IMR-90 (cell line): ENCODE data around the gene NTPCR. TPM values are rescaled to one million over a fixed set of nuclear protein-coding genes. Genes with fewer than 3 reads are reported as not detected.
A peak's percentile ranks its signal among the peaks of the same experiment; 100 is the strongest.

ENCODE experiments used
- ATAC-seq: fragments of 200-7000 bp; cut with Tn5 transposase; 2 replicates; pipeline ENCODE4 v1.9.1; 2020; ENCODE audit warnings: low read depth, mild to moderate bottlenecking, moderate library complexity
- BruUV-seq: library from RNA; stranded (reverse); fragments of 400-500 nt; replicated peaks from 2 replicates; lab custom pipeline; 2021; lab: Mats Ljungman, UMichigan
- CTCF ChIA-PET: fragments of 300-600 bp; formaldehyde crosslinking; extraction: SDS; loops from one replicate; lab custom pipeline; 2021; ENCODE audit warnings: antibody characterized with exemption; lab: Yijun Ruan, JAX
- POLR2A ChIA-PET: fragments of 300-600 bp; sonication (Branson Sonifier 250); formaldehyde crosslinking; loops from one replicate; lab custom pipeline; 2022; ENCODE audit warnings: antibody characterized with exemption; ENCODE audit not compliant: unreplicated experiment; lab: Charles Lee
- DNase-seq: peaks from one replicate; pipeline ENCODE4 v3.0.0; 2013
- H2AFZ ChIP-seq: replicated peaks from 2 replicates; pipeline ENCODE3; 2013; ENCODE audit warnings: low read length, mild to moderate bottlenecking; ENCODE audit not compliant: poor library complexity
- H2AK5ac ChIP-seq: 2 replicates; pipeline ENCODE4 v1.6.1; 2013; ENCODE audit warnings: low read depth, low read length, inconsistent platforms
- H2AK9ac ChIP-seq: replicated peaks from 2 replicates; pipeline ENCODE3; 2013; ENCODE audit warnings: mild to moderate bottlenecking, low read depth, low read length, moderate library complexity; ENCODE audit not compliant: poor library complexity
- H2BK120ac ChIP-seq: 2 replicates; pipeline ENCODE4 v1.6.1; 2013; ENCODE audit warnings: low read depth, low read length, inconsistent platforms
- H2BK15ac ChIP-seq: 3 replicates; pipeline ENCODE4 v1.6.1; 2013; ENCODE audit warnings: low read depth, low read length, inconsistent platforms
- H2BK20ac ChIP-seq: 2 replicates; pipeline ENCODE4 v1.6.1; 2013; ENCODE audit warnings: low read depth, mild to moderate bottlenecking, inconsistent platforms, low read length, moderate library complexity
- H2BK5ac ChIP-seq: 2 replicates; pipeline ENCODE4 v1.6.1; 2013; ENCODE audit warnings: mild to moderate bottlenecking, low read depth, low read length, inconsistent platforms; ENCODE audit not compliant: poor library complexity, severe bottlenecking
- H3K14ac ChIP-seq: replicated peaks from 2 replicates; pipeline ENCODE4 v1.6.1; 2013; ENCODE audit warnings: low read depth, low read length, inconsistent platforms
- H3K18ac ChIP-seq: 2 replicates; pipeline ENCODE4 v1.6.1; 2013; ENCODE audit warnings: low read depth, low read length, control low read depth
- H3K23ac ChIP-seq: 2 replicates; pipeline ENCODE4 v1.6.1; 2013; ENCODE audit warnings: low read depth, low read length, inconsistent platforms
- H3K27ac ChIP-seq: 2 replicates; pipeline ENCODE4 v1.5.1; 2013; ENCODE audit warnings: mild to moderate bottlenecking, control low read depth, low read length; ENCODE audit not compliant: insufficient read depth
- H3K27me3 ChIP-seq: 2 replicates; pipeline ENCODE4 v1.6.1; 2013; ENCODE audit warnings: low read length; ENCODE audit not compliant: control insufficient read depth, insufficient read depth
- H3K36me3 ChIP-seq: 2 replicates; pipeline ENCODE4 v1.6.1; 2013; ENCODE audit warnings: low read length, mixed read lengths; ENCODE audit not compliant: control insufficient read depth, insufficient read depth
- H3K4ac ChIP-seq: 2 replicates; pipeline ENCODE4 v1.6.1; 2013; ENCODE audit warnings: low read depth, low read length, inconsistent platforms
- H3K4me1 ChIP-seq: 2 replicates; pipeline ENCODE4 v1.6.1; 2013; ENCODE audit warnings: low read length, mixed read lengths; ENCODE audit not compliant: control insufficient read depth, insufficient read depth
- H3K4me2 ChIP-seq: 2 replicates; pipeline ENCODE4 v1.6.1; 2013; ENCODE audit warnings: low read depth, mild to moderate bottlenecking, control low read depth, low read length, moderate library complexity
- H3K4me3 ChIP-seq: 2 replicates; pipeline ENCODE4 v1.5.1; 2013; ENCODE audit warnings: low read depth, mild to moderate bottlenecking, control low read depth, low read length, moderate library complexity; ENCODE audit not compliant: insufficient read depth
- H3K56ac ChIP-seq: 2 replicates; pipeline ENCODE4 v1.6.1; 2013; ENCODE audit warnings: low read length, inconsistent platforms; ENCODE audit not compliant: insufficient read depth; ENCODE audit errors: extremely low read depth
- H3K79me1 ChIP-seq, 2 experiments: 2 replicates each; pipeline ENCODE4 v1.6.1; 2013; ENCODE audit warnings: low read length in 2 of 2, inconsistent platforms in 1 of 2, low read depth in 1 of 2
- H3K9ac ChIP-seq: 2 replicates; pipeline ENCODE4 v1.6.1; 2013; ENCODE audit warnings: low read depth, low read length, control low read depth
- H3K9me1 ChIP-seq: 2 replicates; pipeline ENCODE4 v1.6.1; 2013; ENCODE audit warnings: low read length, inconsistent platforms; ENCODE audit not compliant: insufficient read depth
- H3K9me3 ChIP-seq: 2 replicates; pipeline ENCODE4 v1.6.1; 2013; ENCODE audit warnings: low read length; ENCODE audit not compliant: control insufficient read depth, insufficient read depth
- H4K20me1 ChIP-seq: 2 replicates; pipeline ENCODE4 v1.6.1; 2013; ENCODE audit warnings: low read length, inconsistent platforms; ENCODE audit not compliant: insufficient read depth
- H4K5ac ChIP-seq: 2 replicates; pipeline ENCODE4 v1.6.1; 2013; ENCODE audit warnings: mild to moderate bottlenecking, low read depth, low read length, control low read depth
- H4K8ac ChIP-seq, 2 experiments: 2 replicates each; pipeline ENCODE4 v1.6.1; 2013; ENCODE audit warnings: low read depth in 2 of 2, low read length in 2 of 2, control low read depth in 1 of 2, inconsistent platforms in 1 of 2
- H4K91ac ChIP-seq: 2 replicates; pipeline ENCODE4 v1.6.1; 2013; ENCODE audit warnings: low read depth, low read length, inconsistent platforms; ENCODE audit not compliant: insufficient read depth
- BHLHE40 ChIP-seq: fragments of 150-350 bp; IDR thresholded peaks from 2 replicates; pipeline ENCODE4 v1.6.1; 2016; ENCODE audit warnings: mild to moderate bottlenecking, low read depth, low read length
- CEBPB ChIP-seq: IDR thresholded peaks from 2 replicates; pipeline ENCODE4 v1.6.1; 2012; ENCODE audit warnings: low read depth, low read length, improper control_type of control experiment
- CHD1 ChIP-seq: IDR thresholded peaks from 2 replicates; pipeline ENCODE4 v1.6.1; 2012; ENCODE audit warnings: low read depth, low read length, improper control_type of control experiment
- CTCF ChIP-seq: conservative IDR thresholded peaks from 2 replicates; pipeline ENCODE4 v1.5.1; 2012; ENCODE audit warnings: mild to moderate bottlenecking, low read depth, low read length, improper control_type of control experiment
- FOS ChIP-seq: fragments of 150-350 bp; IDR thresholded peaks from 2 replicates; pipeline ENCODE4 v1.6.1; 2016; ENCODE audit warnings: low read depth, low read length
- MAFK ChIP-seq: IDR thresholded peaks from 2 replicates; pipeline ENCODE4 v1.6.1; 2012; ENCODE audit warnings: low read depth, low read length, improper control_type of control experiment
- MAZ ChIP-seq: IDR thresholded peaks from 2 replicates; pipeline ENCODE4 v1.6.1; 2012; ENCODE audit warnings: low read depth, mild to moderate bottlenecking, low read length, improper control_type of control experiment, moderate library complexity, borderline replicate concordance
- NFE2L2 ChIP-seq: fragments of 150-350 bp; IDR thresholded peaks from 2 replicates; pipeline ENCODE4 v1.6.1; 2016; ENCODE audit warnings: low read depth, mild to moderate bottlenecking, low read length
- POLR2A ChIP-seq: IDR thresholded peaks from 2 replicates; pipeline ENCODE4 v1.6.1; 2012; ENCODE audit warnings: mild to moderate bottlenecking, low read depth, low read length
- SMC3 ChIP-seq: fragments of 150-350 bp; IDR thresholded peaks from 2 replicates; pipeline ENCODE4 v1.6.1; 2016; ENCODE audit warnings: low read depth, mild to moderate bottlenecking, antibody characterized with exemption, low read length, moderate library complexity
- USF2 ChIP-seq: fragments of 150-350 bp; IDR thresholded peaks from 2 replicates; pipeline ENCODE4 v1.6.1; 2017; ENCODE audit warnings: mild to moderate bottlenecking, antibody characterized with exemption, low read length, low read depth
- WGBS, 2 experiments: methylation state at CpG; one replicate each; pipeline versions ENCODE4 v1.1.5 to v1.1.7; 2013; ENCODE audit warnings: missing lambda C conversion rate in 2 of 2; ENCODE audit not compliant: insufficient read length in 1 of 2; ENCODE audit errors: extremely low coverage in 2 of 2; 5-methylcytosine and 5-hydroxymethylcytosine counted together
- dilution Hi-C: fragments of 300-500 bp; cut with HindIII; formaldehyde crosslinking; loops from one replicate; pipeline ENCODE4 v1.14.3; 2018; ENCODE audit warnings: low sequenced_read_pairs; ENCODE audit not compliant: unreplicated experiment
- in situ Hi-C: fragments of 300-500 bp; cut with MboI; formaldehyde crosslinking; loops from 3 replicates; pipeline ENCODE4 v1.14.3; 2019; ENCODE audit warnings: low sequenced_read_pairs, inconsistent platforms, mixed read lengths
- intact Hi-C: fragments of 100-400 bp; cut with micrococcal nuclease; formaldehyde crosslinking; loops from 2 replicates; pipeline ENCODE4 v1.10.0; 2022
- polyA plus RNA-seq, 3 experiments: library from polyadenylated mRNA; depleted of rRNA; stranded (reverse); fragments of >200 nt; gene quantifications; 2 replicates each; pipeline ENCODE4 v1.2.3, GENCODE V29; 2012; ENCODE audit warnings: low replicate concordance in 1 of 3
- total RNA-seq: library from RNA; depleted of rRNA; stranded (reverse); fragments of >200 nt; gene quantifications from 2 replicates; pipeline ENCODE4 v1.2.3, GENCODE V29; 2012

Gene NTPCR
- total and polyA plus RNA-seq, 2 of the 4 experiments (the other 2 are of a cell fraction): 13.3 to 16.5 TPM

GRCh38 chr1:233020426-233020825 is 70.0 kb downstream of the NTPCR start:
- no peak overlapping the region; the same call in 1 of the 2 replicates for H3K4me2 ChIP-seq
- H3K27me3 ChIP-seq: no peaks in the 10 kb centered on the region
- no CpG with 5 or more reads among the region's 8 CpGs for WGBS, 2 experiments
- H3K14ac ChIP-seq: peak overlapping the region; percentile 30
- no peak for ATAC-seq
- H3K4me1 ChIP-seq: peaks cover 18% of the 10 kb centered on the region
- dilution Hi-C loops: no loop called here
- peak overlapping the region; percentile 36 for H4K91ac ChIP-seq
- peak overlapping the region; percentile 15; the same call in 1 of the 2 replicates for H3K23ac ChIP-seq
- peak overlapping the region; percentile 71 for H2BK120ac ChIP-seq
- no peak overlapping the region for H3K4me3 ChIP-seq
- intact Hi-C loops: no loop called here
- TF ChIP-seq POLR2A (no peak), BHLHE40 (no peak), CTCF (no peak), USF2 (no peak), CEBPB (no peak), CHD1 (no peak), SMC3 (no peak), NFE2L2 (no peak), MAFK (no peak), MAZ (no peak), FOS (no peak)
- H3K79me1 ChIP-seq: no peaks in the 10 kb centered on the region
- no peak overlapping the region for H2AFZ ChIP-seq
- no peak overlapping the region for H2AK9ac ChIP-seq
- H3K18ac ChIP-seq: peak overlapping the region; percentile 62
- no TSS peak for BruUV-seq
- H3K9me1 ChIP-seq: peaks cover 12% of the 10 kb centered on the region; the same call in 1 of the 2 replicates
- H4K5ac ChIP-seq: peak overlapping the region; percentile 59
- peak overlapping the region; percentile 75 for H3K4ac ChIP-seq
- DNase-seq: peak; percentile 8
- POLR2A ChIA-PET: no interaction called here
- no peaks in the 10 kb centered on the region for H4K20me1 ChIP-seq
- H2BK5ac ChIP-seq: no peak overlapping the region
- H2AK5ac ChIP-seq: no peak overlapping the region
- peak overlapping the region; percentile 6 to 13; a peak in 2 of 4 replicates for H4K8ac ChIP-seq
- CTCF ChIA-PET: no interaction called here
- no peak overlapping the region for H2BK15ac ChIP-seq
- H3K9ac ChIP-seq: no peak overlapping the region; the same call in 1 of the 2 replicates
- H3K36me3 ChIP-seq: 0 out of 2 replicates have a peak, but pooled peaks cover 2% of the 10 kb centered on the region
- H3K27ac ChIP-seq: peak overlapping the region; percentile 61; the same call in 1 of the 2 replicates
- peak overlapping the region; percentile 70 for H2BK20ac ChIP-seq
- in situ Hi-C loops: no loop called here
- H3K9me3 ChIP-seq: no peaks in the 10 kb centered on the region
- no peak overlapping the region; the same call in 1 of the 2 replicates for H3K56ac ChIP-seq
